ENCODE results near the gene KCNN3.

KCNN3 gene

GRCh38 chr1:154879038-154879421, 8.9 kb upstream of the KCNN3 start:
- DNase-seq (ENCODE audit: low read depth), result no peak

- DNase-seq (ENCODE audit: low read depth), result peak; percentile 61
These were observed 8.4 kb upstream of the KCNN3 start for GRCh38 chr1:154878371-154879037.

GRCh38 chr1:154877370-154877974, 7.4 kb upstream of the KCNN3 start:
- no peak for DNase-seq (ENCODE audit: low read depth)

GRCh38 chr1:154876842-154877369, 6.8 kb upstream of the KCNN3 start:
- DNase-seq (ENCODE audit: low read depth), result no peak

- no peak for DNase-seq (ENCODE audit: low read depth)
These were observed 4.4 kb upstream of the KCNN3 start for GRCh38 chr1:154874465-154874864.

- no peak for DNase-seq (ENCODE audit: low read depth)
These were observed 3.4 kb upstream of the KCNN3 start for GRCh38 chr1:154873321-154873950.

- DNase-seq (ENCODE audit: low read depth), result no peak
These were observed 1.3 kb upstream of the KCNN3 start for GRCh38 chr1:154871374-154871773.

GRCh38 chr1:154870734-154871133, 653 bp upstream of the KCNN3 start:
- no peak for DNase-seq (ENCODE audit: low read depth)

- DNase-seq (ENCODE audit: low read depth), result no peak
These were observed 548 bp downstream of the KCNN3 start for GRCh38 chr1:154869351-154870114.

- no peak for DNase-seq (ENCODE audit: low read depth)
These were observed 2.1 kb downstream of the KCNN3 start for GRCh38 chr1:154867841-154868605.

GRCh38 chr1:154867064-154867825, 2.8 kb downstream of the KCNN3 start:
- DNase-seq (ENCODE audit: low read depth), result no peak

- no peak for DNase-seq (ENCODE audit: low read depth)
These were observed 3.6 kb downstream of the KCNN3 start for GRCh38 chr1:154866257-154867063.

- DNase-seq (ENCODE audit: low read depth), result no peak
These were observed 4.4 kb downstream of the KCNN3 start for GRCh38 chr1:154865442-154866256.

- no peak for DNase-seq (ENCODE audit: low read depth)
These were observed 5.7 kb downstream of the KCNN3 start for GRCh38 chr1:154864189-154864975.

- no peak for DNase-seq (ENCODE audit: low read depth)
These were observed 6.5 kb downstream of the KCNN3 start for GRCh38 chr1:154863315-154864174.

GRCh38 chr1:154862907-154863306, 7.2 kb downstream of the KCNN3 start:
- no peak for DNase-seq (ENCODE audit: low read depth)

- DNase-seq (ENCODE audit: low read depth), result no peak
These were observed 8.4 kb downstream of the KCNN3 start for GRCh38 chr1:154861607-154862094.

All from activated T-helper 9 cell treated with anti-CD3 and anti-CD28 coated beads, Interleukin-2, amount 50 U/mL, for 16 hours (primary cell).